ENCODE results near the gene ETNK2. TPM values are rescaled to one million over a fixed set of nuclear protein-coding genes. Genes with fewer than 3 reads are reported as not detected.

The ETNK2 gene
- total and polyA plus RNA-seq, 7 donors, result 0.62 to 1.7 (median 1.2) TPM

- intact Hi-C loops (cut with DNase I), result no loop called here
- Histone ChIP-seq H3K4me1 (peaks cover 20% of the 10 kb centered on the region), H3K27me3 (ENCODE audit: insufficient read depth in 3 of 3, low read length in 2 of 3) (no peaks in the 10 kb centered on the region), H3K27ac (no peak overlapping the region), H3K9me3 (no peaks in the 10 kb centered on the region), H3K4me3 (no peak overlapping the region), H3K36me3 (ENCODE audit: insufficient read depth in 1 of 2, low read depth in 1 of 2) (no peaks in the 10 kb centered on the region)
- no peak for TF ChIP-seq CTCF (IDR thresholded peaks at IDR 0.05)
- DNase-seq, result no peak
- no peak for ATAC-seq
- WGBS, 3 donors, result 86 to 90% (median 88%) methylated on average over 4 of the region's 4 CpGs
These were observed 19.9 kb downstream of the ETNK2 start for GRCh38 chr1:204131978-204132377.

- ATAC-seq, result peak in 1 of 4 donors; percentile 21
These were observed 20.6 kb downstream of the ETNK2 start for GRCh38 chr1:204130981-204131892.

GRCh38 chr1:204130178-204130577 is 21.7 kb downstream of the ETNK2 start:
- DNase-seq, result no peak
- TF ChIP-seq CTCF (IDR thresholded peaks at IDR 0.05), result no peak

More at GRCh38 chr1:204130981-204131892, 20.6 kb downstream of the ETNK2 start:
- intact Hi-C loops (cut with DNase I), result no loop called here
- no peak for TF ChIP-seq CTCF (IDR thresholded peaks at IDR 0.05)
- no peaks in the 10 kb centered on the region for H3K9me3 ChIP-seq
- peaks cover 21% of the 10 kb centered on the region for H3K4me1 ChIP-seq
- H3K4me3 ChIP-seq, result no peak overlapping the region
- H3K27me3 ChIP-seq (ENCODE audit: insufficient read depth in 3 of 3, low read length in 2 of 3), result no peaks in the 10 kb centered on the region
- no peak overlapping the region for H3K27ac ChIP-seq
- DNase-seq, result peak in 1 of 2 donors; percentile 40
- WGBS, 3 donors, result 49 to 56% (median 50%) methylated on average over 11 of the region's 11 CpGs
- H3K36me3 ChIP-seq (ENCODE audit: insufficient read depth in 1 of 2, low read depth in 1 of 2), result peaks cover 0 to 3% of the 10 kb centered on the region in 2 donors

GRCh38 chr1:204128964-204129896 is 22.6 kb downstream of the ETNK2 start:
- Histone ChIP-seq H3K36me3 (ENCODE audit: insufficient read depth in 1 of 2, low read depth in 1 of 2) (peaks cover 0 to 23% of the 10 kb centered on the region in 2 donors), H3K27me3 (ENCODE audit: insufficient read depth in 3 of 3, low read length in 2 of 3) (no peaks in the 10 kb centered on the region), H3K4me3 (peak overlapping the region; percentile 52), H3K9me3 (no peaks in the 10 kb centered on the region), H3K27ac (no peak overlapping the region), H3K4me1 (peaks cover 21% of the 10 kb centered on the region)
- DNase-seq (peak; percentile 68 to 88), ATAC-seq (peak; percentile 86 to 94 (median 90))
- intact Hi-C loops (cut with DNase I), result loop anchor here (1.0 to 5.0 kb wide), 5 partner anchors 42 to 268 kb away; partner anchors contain the start of gene SNRPE (in 2 of the 2)
- WGBS, 3 donors, result 13 to 26% (median 15%) methylated on average over 23 to 29 of the region's 29 CpGs
- TF ChIP-seq CTCF (IDR thresholded peaks at IDR 0.05), result peak; percentile 95

More at GRCh38 chr1:204130178-204130577, 21.7 kb downstream of the ETNK2 start:
- Histone ChIP-seq H3K27ac (no peak overlapping the region), H3K27me3 (ENCODE audit: insufficient read depth in 3 of 3, low read length in 2 of 3) (no peaks in the 10 kb centered on the region), H3K4me1 (peaks cover 21% of the 10 kb centered on the region), H3K9me3 (no peaks in the 10 kb centered on the region), H3K36me3 (ENCODE audit: insufficient read depth in 1 of 2, low read depth in 1 of 2) (peaks cover 0 to 13% of the 10 kb centered on the region in 2 donors), H3K4me3 (no peak overlapping the region)
- 31 to 66% (median 46%) methylated on average over 4 of the region's 4 CpGs for WGBS, 3 donors
- no peak for ATAC-seq
- intact Hi-C loops (cut with DNase I), result no loop called here
